Measurements from ENCODE around the gene RNGTT.

The RNGTT gene

DNA sequence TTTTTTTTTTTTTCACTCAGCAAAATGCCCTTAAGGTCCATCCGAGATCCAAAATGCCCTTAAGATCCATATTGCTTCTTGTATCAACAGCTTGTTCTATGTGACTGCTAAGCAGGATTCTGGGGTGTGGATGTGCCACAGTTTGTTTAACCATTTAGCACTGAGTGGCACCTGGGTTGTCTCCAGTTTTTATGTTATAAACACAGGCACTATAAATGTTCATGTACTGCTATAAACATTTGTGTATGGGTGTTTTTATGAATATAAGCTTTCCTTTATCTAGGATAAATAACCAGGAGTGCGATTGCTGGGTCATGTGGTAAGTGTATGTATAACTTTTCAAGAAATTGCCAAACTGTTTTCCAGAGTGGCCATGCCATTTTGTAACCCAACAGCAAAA lies 386.0 kb downstream of the RNGTT start:
- no peak for DNase-seq

DNA sequence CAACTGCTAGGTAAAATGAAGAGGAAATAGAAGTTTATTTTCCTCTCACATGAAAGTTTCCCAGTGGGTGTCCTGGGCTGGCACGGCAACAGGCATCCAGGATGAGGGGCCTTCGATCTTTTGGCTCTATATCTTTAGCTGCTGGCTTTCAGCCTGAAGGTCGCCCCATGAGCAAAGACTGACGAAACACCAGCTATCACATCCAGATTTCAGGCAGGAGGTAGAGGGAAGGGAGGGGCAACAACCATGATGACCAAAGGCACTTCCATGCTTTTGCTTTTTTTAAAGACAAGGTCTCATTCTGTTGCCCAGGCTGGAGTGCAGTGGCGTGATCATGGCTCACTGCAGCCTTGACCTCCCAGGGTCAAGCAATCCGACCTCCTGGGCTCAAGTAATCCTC lies 387.9 kb downstream of the RNGTT start:
- no peak for DNase-seq

DNA sequence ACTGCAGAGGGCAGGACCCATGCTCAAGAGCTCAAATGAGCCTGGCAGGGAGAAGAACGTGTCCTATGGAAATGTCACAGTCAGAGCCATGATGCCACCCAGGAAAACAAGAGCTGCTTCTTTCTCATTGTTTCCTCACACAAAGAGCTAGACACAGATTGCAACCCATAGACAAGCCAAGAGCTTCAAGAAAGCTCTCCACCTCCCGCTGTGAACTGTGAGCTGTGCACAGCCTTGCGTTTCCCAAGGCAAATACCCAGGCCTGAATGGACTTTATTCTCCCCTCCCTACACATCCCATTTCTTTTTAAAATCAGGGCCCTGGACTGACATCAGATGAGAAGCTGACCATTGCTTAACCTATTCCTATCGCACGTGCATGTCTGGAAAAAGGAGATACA lies 388.8 kb downstream of the RNGTT start:
- peak in 1 of 2 experiments; percentile 24 for DNase-seq

DNA sequence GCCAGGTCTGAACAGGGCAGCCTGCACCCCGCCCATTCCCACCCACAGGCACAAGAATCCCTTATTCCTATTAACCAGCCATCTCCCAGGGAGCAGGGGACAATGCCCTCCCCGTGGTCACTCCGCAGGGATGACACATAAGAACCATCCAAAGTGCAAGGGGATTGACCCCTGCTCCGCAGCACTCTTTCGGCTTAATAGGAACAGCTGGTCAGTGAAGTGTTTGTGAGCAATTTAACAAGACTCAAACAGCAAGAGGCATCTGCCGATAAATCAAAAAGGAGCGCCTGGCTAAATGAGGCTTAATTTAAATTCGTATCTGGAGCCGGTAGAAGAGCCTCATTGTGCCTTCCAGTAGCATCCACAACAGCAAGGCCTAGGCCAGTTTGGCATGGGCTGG lies 389.4 kb downstream of the RNGTT start:
- peak; percentile 91 to 98 for DNase-seq

DNA sequence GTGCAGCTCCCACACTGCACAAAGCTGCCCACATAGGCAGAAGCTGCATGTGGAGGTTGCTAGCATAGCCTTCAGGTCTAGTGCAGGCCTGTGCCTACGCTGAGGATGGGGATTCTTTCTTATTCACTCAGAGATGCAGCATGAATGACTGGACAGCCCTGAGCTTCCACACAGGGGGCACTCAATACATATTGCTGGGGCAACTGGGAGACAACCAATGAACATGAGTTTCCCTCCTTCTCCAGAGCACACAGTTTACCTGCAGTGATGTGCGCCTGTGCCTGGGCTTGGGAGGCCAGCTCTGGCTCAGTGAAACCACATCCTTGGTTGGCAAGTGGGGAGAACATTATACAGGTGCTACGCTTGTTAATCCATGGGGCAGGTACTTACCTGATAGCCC lies 389.9 kb downstream of the RNGTT start:
- peak in 1 of 2 experiments; percentile 15 for DNase-seq

DNA sequence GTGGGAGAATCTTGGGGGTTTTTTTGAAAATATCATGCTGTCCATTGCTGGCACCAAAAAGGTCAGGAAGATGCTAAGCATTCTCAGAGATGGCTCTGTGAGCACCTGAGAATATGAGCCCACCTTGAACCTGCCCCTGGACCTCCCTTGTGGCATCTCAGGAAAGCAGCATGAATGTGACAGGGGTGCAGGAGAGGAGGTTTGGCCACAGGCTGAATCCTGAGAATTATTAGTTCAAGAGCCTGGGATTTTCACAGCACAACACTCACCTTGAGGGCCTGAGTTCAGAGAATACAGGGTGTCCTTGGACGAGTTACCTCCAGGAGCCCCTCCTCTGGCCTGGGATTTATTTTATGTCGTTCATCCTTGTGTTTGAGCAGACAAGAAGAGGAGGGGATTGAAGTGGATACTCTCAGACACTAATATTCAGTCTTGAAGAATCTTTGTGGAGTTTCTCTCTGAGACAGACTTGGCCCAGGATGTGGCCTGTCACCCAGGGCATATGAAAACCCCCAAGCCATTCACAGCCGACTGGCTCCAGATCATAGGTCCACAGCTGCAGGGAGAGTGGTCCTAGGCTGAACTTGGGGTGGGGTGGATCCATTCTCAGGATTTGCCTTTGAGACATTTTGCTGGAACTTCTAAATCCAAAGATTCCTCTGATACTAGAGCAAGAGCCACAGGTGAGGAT lies 390.8 kb downstream of the RNGTT start:
- DNase-seq: no peak

DNA sequence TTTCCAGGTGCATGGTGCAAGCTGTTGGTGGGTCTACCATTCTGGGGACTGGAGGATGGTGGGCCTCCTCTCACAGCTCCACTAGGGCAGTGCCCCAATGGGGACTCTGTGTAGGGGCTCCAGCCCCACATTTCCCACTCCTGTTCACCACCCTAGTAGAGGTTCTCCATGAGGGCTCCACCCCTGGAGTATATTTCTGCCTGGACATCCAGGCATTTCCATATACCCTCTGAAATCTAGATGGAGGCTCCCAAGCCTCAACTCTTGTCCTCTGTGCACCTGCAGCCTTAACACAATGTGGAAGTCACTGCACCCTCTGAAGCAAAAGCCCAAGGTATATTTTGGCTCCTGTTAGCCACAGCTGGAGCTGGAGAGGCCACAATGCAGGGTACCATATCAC lies 393.5 kb downstream of the RNGTT start:
- DNase-seq: no peak

DNA sequence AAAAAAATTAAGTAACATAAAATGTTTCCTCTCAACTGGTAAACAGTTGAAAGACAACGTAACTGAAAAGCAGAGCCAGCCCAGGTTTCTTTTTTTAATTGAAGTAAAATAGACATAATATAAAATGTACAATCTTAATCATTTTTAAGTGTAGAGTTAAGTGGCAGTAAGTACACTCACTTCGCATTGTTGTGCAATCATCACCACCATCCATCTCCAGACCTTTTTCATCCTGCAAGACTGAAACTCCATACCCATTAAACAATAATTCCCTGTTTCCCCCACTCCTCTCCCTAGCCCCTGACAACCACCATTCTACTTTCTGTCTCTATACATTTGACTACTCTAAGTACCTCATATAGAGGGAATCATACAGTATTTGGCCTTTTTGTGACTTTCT lies 395.7 kb downstream of the RNGTT start:
- DNase-seq: no peak

DNA sequence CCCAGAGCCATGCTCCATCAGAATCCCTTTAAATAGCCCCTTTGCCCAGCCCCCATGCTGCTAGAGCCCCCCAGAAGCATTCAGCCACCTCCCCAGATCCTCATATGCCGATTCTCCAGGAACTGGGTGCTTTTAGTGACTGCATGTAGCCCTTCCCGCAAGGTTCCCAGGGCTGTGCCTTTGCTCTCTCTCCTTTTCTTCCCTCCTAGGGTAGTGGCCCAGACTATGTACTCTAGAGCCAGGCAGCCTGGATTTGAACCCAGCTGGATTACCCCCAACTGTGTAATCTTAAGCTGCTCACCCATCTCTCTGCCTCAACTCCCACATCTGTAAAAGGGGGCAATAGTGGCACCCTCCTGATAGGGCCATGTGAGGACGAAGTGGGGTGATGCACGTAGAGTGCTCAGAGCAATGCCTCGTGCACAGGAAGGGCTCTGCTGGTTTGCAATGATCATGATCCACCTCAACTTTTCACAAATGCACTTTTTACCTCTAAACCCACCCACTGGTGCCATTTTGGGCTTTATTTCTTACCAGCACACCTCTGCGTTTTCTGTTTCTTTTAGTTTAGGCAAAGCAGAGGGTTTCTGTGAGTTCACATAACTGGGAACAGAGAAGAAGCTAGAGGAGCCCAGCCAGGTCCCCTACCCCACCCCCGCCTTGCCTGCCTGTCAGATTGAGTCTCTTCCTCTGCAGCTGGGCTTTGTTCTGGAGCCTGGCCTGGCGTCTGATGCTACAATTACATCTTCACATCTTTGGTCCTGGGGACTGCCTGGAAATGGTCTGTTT lies 396.5 kb downstream of the RNGTT start:
- DNase-seq: no peak

DNA sequence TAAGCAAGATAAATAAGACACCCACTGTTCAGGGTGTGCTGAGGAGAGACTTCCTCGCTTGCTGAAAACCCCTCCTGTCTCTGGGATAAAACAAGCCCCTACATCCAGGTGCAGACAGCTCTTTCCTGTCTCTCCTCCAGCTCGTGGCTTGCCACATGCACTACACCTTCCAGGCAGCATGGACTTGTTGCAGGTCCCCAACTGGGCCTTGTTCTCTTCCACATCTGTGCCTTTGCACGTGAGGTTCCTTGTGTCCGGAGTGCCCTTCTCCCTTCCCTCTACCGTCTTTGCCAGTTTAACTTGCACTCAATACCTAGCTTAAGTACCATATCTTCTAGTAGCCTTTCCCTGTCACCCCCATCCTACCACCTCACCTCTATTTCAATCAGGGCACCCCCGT lies 397.6 kb downstream of the RNGTT start:
- no peak for DNase-seq

DNA sequence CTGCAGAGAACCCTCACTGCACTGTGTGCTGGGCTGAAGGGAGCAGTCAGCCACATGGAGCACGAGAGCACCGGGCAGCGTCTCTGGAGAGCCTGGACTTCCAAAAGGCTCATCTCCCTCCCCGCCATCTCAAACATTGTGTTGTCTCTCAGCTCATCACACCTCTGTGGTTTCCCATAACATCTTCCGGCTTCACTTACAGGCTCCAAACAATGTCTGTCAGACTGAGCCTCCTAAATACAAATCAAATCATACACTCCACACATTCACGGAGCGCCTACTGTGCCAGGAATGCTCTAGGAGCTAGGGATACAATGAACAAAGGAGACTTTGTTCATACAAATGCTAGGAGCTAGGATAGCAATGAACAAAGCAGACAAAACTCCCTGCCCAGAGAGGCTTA lies 398.0 kb downstream of the RNGTT start:
- no peak for DNase-seq

DNA sequence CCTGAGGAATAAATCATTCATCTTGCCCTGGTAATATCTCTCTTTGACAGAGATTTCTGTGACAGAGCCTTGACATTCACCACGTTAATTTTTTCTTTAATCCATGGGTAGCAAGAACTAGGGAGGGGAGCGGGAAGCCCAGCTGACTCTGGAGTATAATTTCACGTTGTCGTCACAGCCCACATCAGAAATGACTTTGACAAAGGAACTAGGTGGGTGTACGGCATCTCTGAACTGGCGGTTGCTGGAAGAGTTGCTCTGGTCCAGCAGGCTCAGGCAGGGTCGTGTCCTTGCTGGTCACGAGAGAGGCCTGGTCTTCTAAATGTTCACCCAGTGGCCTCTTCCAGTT lies 400.2 kb downstream of the RNGTT start:
- DNase-seq: no peak

DNA sequence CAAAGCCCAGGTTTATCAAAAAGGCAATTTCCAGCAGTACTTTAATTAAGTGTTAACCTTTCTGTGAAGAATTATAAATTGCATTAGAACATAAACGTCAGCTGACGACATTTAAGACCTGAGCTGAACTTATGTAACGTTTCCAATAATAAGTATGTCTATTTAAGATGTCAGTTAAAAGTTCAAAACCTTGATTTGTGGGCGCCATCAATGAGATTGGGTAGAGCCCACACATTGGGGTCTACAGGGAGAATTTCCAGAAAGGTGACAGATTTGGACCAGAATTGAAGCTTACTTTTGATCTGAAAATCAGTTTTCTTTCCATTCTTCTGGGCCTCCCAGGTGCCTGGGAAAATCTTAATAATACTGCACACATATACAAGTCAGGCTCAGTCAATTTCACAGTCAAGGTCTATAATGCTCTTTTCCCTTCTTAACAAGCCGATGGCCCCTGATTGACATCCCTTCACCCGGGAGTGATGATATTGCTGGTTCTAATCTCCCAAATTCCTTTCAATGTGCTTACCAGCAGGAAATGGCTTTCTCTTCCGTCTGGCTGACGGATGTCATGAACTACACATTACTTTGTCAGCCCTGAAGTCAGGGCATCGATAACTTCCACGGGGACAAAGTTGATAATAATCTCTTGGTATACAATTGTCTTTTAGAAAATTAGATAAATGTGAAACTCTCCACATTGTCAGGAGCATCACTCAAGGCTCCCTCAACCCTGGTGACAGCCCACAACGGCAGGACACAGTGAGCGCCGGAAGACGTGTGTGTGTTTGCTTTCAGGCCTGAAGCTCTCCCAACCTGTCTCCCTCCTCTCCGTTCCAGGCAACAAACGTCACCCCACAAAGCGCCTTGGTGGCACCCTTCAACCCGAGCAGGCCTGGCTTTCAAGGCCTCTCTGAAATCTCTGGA lies 400.8 kb downstream of the RNGTT start:
- DNase-seq: no peak

DNA sequence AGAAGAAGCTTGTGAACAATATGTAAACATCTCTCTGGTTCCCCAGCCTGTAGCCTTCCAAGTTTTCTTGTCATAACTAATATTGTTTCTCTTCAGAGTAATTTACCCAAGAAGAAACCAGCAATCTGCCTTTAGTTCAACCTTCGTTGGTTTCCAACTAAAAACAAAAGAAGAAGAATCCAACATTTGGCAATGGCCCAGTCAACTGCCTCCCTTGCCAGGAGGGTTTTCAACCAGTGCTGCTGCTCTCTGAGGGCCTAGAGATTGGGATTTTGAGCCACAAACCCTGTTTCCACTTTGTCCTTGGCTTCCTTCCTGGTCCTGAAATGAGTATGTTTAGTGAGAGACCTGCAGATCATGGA lies 401.5 kb downstream of the RNGTT start:
- no peak for DNase-seq

DNA sequence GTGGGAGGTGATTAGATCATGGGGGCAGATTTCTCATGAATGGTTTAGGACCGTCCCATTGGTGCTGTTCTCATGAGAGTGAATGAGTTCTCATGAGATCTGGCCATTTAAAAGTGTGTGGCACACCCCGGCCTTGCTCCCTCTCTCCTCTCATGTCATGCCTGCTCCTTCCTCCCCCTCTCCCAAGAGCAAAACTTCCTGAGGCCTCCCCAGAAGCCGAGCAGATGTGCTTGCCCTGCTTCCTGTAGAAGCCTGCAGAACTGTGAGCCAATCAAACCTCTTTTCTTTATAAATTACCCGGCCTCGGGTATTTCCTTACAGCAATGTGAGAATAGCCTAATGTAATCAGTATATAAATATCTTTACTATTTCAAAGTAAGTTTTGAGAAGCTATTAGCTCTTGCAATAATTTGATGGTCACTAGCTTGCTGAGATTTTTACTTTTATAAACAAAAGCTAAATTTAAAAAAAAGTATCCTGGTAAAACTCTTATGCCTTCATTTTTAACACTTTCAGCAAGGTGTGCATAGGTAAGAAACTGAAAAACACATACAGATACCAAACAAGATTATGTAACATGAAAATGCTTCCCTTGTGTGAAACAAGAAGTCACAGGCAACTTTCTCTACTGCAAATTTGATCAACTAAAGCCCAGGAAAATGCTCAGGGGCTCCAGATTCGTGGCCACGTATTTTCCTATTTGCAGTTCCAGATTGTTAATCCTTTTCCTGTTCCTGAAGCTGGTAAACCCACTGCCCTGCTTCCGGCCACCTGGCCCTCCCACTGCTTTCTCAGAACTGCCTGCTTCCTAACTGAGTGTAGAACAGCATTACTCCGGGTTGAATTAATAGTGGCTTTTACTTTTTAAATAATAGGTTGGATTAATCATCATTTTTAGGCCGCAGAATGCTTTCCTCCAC lies 402.1 kb downstream of the RNGTT start:
- DNase-seq: peak in 1 of 2 experiments; percentile 18
